Measurements from ENCODE around the gene SYT1.

DNA sequence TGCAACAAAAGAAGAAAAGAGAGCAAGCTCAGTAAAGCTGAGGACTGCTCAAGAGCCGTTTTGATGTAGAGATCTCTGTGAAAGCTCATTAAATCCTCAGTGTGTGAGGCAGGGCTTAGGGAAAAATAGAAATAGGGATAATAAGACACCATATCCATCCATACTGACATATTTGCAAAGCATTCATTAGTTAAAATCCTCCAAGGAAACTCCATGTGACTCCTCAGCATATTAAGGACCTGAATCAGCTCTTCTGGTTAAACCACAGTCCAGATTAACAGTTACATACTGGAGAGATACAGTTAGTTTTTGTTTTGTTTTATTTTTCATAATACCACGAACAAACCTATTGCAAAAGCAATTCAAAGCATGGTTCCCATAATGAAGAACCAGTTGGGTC lies 538.0 kb downstream of the SYT1 start:
- TF ChIP-seq, protein P1, sequence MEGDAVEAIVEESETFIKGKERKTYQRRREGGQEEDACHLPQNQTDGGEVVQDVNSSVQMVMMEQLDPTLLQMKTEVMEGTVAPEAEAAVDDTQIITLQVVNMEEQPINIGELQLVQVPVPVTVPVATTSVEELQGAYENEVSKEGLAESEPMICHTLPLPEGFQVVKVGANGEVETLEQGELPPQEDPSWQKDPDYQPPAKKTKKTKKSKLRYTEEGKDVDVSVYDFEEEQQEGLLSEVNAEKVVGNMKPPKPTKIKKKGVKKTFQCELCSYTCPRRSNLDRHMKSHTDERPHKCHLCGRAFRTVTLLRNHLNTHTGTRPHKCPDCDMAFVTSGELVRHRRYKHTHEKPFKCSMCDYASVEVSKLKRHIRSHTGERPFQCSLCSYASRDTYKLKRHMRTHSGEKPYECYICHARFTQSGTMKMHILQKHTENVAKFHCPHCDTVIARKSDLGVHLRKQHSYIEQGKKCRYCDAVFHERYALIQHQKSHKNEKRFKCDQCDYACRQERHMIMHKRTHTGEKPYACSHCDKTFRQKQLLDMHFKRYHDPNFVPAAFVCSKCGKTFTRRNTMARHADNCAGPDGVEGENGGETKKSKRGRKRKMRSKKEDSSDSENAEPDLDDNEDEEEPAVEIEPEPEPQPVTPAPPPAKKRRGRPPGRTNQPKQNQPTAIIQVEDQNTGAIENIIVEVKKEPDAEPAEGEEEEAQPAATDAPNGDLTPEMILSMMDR (conservative IDR thresholded peaks at IDR 0.05; ENCODE audit: low read depth in 2 of 2) = no peak
- TF ChIP-seq, protein P2, sequence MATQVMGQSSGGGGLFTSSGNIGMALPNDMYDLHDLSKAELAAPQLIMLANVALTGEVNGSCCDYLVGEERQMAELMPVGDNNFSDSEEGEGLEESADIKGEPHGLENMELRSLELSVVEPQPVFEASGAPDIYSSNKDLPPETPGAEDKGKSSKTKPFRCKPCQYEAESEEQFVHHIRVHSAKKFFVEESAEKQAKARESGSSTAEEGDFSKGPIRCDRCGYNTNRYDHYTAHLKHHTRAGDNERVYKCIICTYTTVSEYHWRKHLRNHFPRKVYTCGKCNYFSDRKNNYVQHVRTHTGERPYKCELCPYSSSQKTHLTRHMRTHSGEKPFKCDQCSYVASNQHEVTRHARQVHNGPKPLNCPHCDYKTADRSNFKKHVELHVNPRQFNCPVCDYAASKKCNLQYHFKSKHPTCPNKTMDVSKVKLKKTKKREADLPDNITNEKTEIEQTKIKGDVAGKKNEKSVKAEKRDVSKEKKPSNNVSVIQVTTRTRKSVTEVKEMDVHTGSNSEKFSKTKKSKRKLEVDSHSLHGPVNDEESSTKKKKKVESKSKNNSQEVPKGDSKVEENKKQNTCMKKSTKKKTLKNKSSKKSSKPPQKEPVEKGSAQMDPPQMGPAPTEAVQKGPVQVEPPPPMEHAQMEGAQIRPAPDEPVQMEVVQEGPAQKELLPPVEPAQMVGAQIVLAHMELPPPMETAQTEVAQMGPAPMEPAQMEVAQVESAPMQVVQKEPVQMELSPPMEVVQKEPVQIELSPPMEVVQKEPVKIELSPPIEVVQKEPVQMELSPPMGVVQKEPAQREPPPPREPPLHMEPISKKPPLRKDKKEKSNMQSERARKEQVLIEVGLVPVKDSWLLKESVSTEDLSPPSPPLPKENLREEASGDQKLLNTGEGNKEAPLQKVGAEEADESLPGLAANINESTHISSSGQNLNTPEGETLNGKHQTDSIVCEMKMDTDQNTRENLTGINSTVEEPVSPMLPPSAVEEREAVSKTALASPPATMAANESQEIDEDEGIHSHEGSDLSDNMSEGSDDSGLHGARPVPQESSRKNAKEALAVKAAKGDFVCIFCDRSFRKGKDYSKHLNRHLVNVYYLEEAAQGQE (IDR thresholded peaks at IDR 0.05; ENCODE audit: unreplicated experiment) = no peak
- TF ChIP-seq JUNB (IDR thresholded peaks at IDR 0.05; ENCODE audit: unreplicated experiment) (no peak), EZH2phosphoT487 (IDR thresholded peaks at IDR 0.05; ENCODE audit: unreplicated experiment) (no peak), CREB1 (CRISPR knock-in tag; IDR thresholded peaks at IDR 0.05; ENCODE audit: low read depth) (no peak), EZH2 (IDR thresholded peaks at IDR 0.05; ENCODE audit: low read depth, unreplicated experiment) (no peak), ZNF331 (CRISPR knock-in tag; IDR thresholded peaks at IDR 0.05; ENCODE audit: low read depth) (no peak), POLR2AphosphoS5 (IDR thresholded peaks at IDR 0.05; ENCODE audit: low read depth) (no peak)
